ENCODE data around the gene LYST. TPM values are rescaled to one million over a fixed set of nuclear protein-coding genes. Genes with fewer than 3 reads are reported as not detected.

Gene LYST
- total RNA-seq, 4 donors from 2014 or later: 48.0 to 62.8 (median 61.0) TPM

DNA sequence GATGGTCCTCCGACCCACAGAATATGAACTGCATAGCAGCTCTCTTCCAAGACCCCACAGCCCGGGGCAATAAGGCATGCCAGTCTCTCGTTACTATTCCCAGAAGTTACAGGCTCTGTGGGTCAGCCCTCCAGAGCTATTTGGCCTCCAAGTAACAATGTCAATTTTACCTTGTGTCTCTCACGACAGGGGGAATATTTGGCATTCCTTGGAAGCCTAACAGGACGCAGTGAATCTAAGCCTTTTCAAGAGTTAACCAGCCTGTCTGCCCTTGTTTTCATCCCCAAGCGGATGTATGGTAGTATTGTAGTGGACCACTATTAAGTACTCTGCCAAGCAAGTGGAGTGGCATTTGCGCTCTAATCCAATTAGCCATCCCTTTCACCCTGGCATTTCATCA is 192.7 kb downstream of the LYST start:
- TF ChIP-seq POLR2A (IDR thresholded peaks at IDR 0.05) (no peak), EP300 (IDR thresholded peaks at IDR 0.05) (no peak), CTCF (IDR thresholded peaks at IDR 0.05) (no peak)
- peaks cover 2 to 94% (median 22%) of the 10 kb centered on the region in 3 donors for H3K36me3 ChIP-seq
- DNase-seq (ENCODE audit: low spot score in 2 of 2): no peak
- H3K27ac ChIP-seq: no peak overlapping the region
- H3K4me3 ChIP-seq: no peak overlapping the region
- 72 to 74% methylated on average over 7 of the region's 7 CpGs for WGBS, 2 donors
- H3K27me3 ChIP-seq: no peaks in the 10 kb centered on the region
- H3K4me1 ChIP-seq: no peaks in the 10 kb centered on the region
- H3K9me3 ChIP-seq: peaks cover 0 to 32% (median 6%) of the 10 kb centered on the region in 4 donors

- H3K27me3 ChIP-seq: no peaks in the 10 kb centered on the region
- H3K9me3 ChIP-seq: peaks cover 0 to 32% (median 6%) of the 10 kb centered on the region in 4 donors
- 93 to 98% methylated on average over 1 of the region's 1 CpG for WGBS, 2 donors
- no peak for DNase-seq (ENCODE audit: low spot score in 2 of 2)
- H3K4me1 ChIP-seq: no peaks in the 10 kb centered on the region
- TF ChIP-seq POLR2A (IDR thresholded peaks at IDR 0.05) (no peak), EP300 (IDR thresholded peaks at IDR 0.05) (no peak), CTCF (IDR thresholded peaks at IDR 0.05) (no peak)
- H3K4me3 ChIP-seq: no peak overlapping the region
- peaks cover 2 to 85% (median 22%) of the 10 kb centered on the region in 3 donors for H3K36me3 ChIP-seq
- no peak overlapping the region for H3K27ac ChIP-seq
Observed at GRCh38 chr1:235671992-235672391, 194.7 kb downstream of the LYST start.

GRCh38 chr1:235670157-235670776 is 196.4 kb downstream of the LYST start:
- Histone ChIP-seq H3K4me3 (no peak overlapping the region), H3K27ac (no peak overlapping the region), H3K36me3 (peaks cover 2 to 67% (median 8%) of the 10 kb centered on the region in 3 donors), H3K27me3 (no peaks in the 10 kb centered on the region), H3K9me3 (peaks cover 0 to 29% (median 6%) of the 10 kb centered on the region in 4 donors), H3K4me1 (no peaks in the 10 kb centered on the region)
- no peak for DNase-seq (ENCODE audit: low spot score in 2 of 2)
- no peak for TF ChIP-seq CTCF (IDR thresholded peaks at IDR 0.05)
- TF ChIP-seq EP300 (IDR thresholded peaks at IDR 0.05): no peak
- TF ChIP-seq POLR2A (IDR thresholded peaks at IDR 0.05): no peak
- 96 to 98% methylated on average over 8 of the region's 8 CpGs for WGBS, 2 donors

DNA sequence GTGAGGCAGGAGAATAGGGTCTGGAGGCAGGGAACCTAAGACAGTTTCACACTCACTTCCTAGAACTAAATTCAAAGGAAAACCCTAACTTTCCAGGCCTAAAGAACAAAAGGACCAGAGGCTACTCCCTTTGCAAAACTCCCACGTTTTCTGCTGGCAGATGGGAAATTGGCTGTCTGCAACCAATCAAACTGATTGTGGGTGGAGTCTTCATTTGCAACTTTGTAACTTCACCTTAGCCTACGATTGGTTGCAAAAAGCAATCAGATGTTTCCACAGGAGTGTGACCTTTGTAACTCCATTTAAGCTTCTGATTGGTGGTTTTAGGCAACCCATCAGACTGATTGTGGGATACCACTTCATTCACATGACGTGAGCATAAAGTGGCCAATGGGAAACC is 197.4 kb downstream of the LYST start:
- peaks cover 0 to 26% (median 6%) of the 10 kb centered on the region in 4 donors for H3K9me3 ChIP-seq
- no peak overlapping the region for H3K4me3 ChIP-seq
- H3K36me3 ChIP-seq: peaks cover 2 to 67% (median 8%) of the 10 kb centered on the region in 3 donors
- H3K27ac ChIP-seq: no peak overlapping the region
- H3K4me1 ChIP-seq: no peaks in the 10 kb centered on the region
- no peak for DNase-seq (ENCODE audit: low spot score in 2 of 2)
- TF ChIP-seq CTCF (IDR thresholded peaks at IDR 0.05): no peak
- no peaks in the 10 kb centered on the region for H3K27me3 ChIP-seq
- 90 to 93% methylated on average over 3 of the region's 3 CpGs for WGBS, 2 donors

- H3K27me3 ChIP-seq: no peaks in the 10 kb centered on the region
- H3K27ac ChIP-seq: no peak overlapping the region
- H3K9me3 ChIP-seq: no peaks in the 10 kb centered on the region
- 90 to 92% methylated on average over 4 of the region's 4 CpGs for WGBS, 2 donors
- DNase-seq (ENCODE audit: low spot score in 2 of 2): no peak
- H3K36me3 ChIP-seq: peaks cover 0 to 59% (median 0%) of the 10 kb centered on the region in 3 donors
- no peaks in the 10 kb centered on the region for H3K4me1 ChIP-seq
- H3K4me3 ChIP-seq: no peak overlapping the region
- no peak for TF ChIP-seq POLR2A (IDR thresholded peaks at IDR 0.05)
- TF ChIP-seq CTCF (IDR thresholded peaks at IDR 0.05): no peak
- TF ChIP-seq EP300 (IDR thresholded peaks at IDR 0.05): no peak
Observed at GRCh38 chr1:235663628-235664027, 203.1 kb downstream of the LYST start.

Measured in tibial nerve (tissue), 4 donors.